ENCODE data around the gene FBXO36. TPM values are rescaled to one million over a fixed set of nuclear protein-coding genes. Genes with fewer than 3 reads are reported as not detected.

FBXO36 gene
- polyA plus RNA-seq, 1 donor (not counting 4 experiments of a cell fraction or from before 2014, with no cell fraction given) = 1.7 TPM

DNA sequence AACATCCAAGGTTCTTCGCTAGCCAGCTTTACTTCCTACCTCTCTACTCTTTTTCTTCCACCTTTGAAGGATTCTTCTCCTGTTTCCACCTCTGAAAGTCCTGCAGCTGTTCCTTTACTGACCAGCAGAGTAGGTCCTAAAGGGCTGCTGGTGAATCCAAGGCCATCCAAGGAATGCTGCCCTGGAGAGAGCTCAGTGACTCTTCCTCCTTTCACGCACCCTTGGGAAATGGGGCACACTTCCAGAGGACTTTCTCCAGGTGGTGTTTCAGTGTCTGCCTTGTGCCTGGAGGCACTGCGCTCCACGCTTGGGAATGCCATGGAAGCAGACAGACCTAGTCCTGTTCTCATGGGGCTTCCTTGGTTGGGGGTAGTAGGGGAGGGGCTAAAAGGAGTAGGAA, 101.0 kb downstream of the FBXO36 start:
- Histone ChIP-seq H3K9me1 (ENCODE audit: control insufficient read depth, extremely low read depth, insufficient read depth, low read length) (no peaks in the 10 kb centered on the region), H3K36me3 (ENCODE audit: control insufficient read depth in 2 of 2, extremely low read depth in 1 of 2, insufficient read depth in 2 of 2, low read length in 2 of 2) (no peaks in the 10 kb centered on the region), H2AFZ (ENCODE audit: control insufficient read depth, low read length) (no peak overlapping the region), H3K9me3 (ENCODE audit: control insufficient read depth, low read depth, low read length) (no peaks in the 10 kb centered on the region), H3K79me2 (ENCODE audit: control insufficient read depth, insufficient read depth, low read length) (no peaks in the 10 kb centered on the region), H3K4me1 (ENCODE audit: control insufficient read depth, extremely low read depth, insufficient read depth, low read length) (no peaks in the 10 kb centered on the region), H4K20me1 (ENCODE audit: control insufficient read depth, extremely low read depth, insufficient read depth, low read length) (no peaks in the 10 kb centered on the region), H3K27me3 (ENCODE audit: control insufficient read depth, extremely low read depth, insufficient read depth, low read length) (no peaks in the 10 kb centered on the region), H3K4me3 (ENCODE audit: control insufficient read depth in 2 of 3, extremely low read depth in 1 of 3, insufficient read depth in 2 of 3, low read depth in 1 of 3, low read length in 3 of 3) (no peak overlapping the region), H3K27ac (ENCODE audit: control insufficient read depth, insufficient read depth, low read length) (no peak overlapping the region), H3K9ac (ENCODE audit: control insufficient read depth, extremely low read depth, insufficient read depth, low read length) (no peak overlapping the region), H3K4me2 (ENCODE audit: control insufficient read depth, extremely low read depth, insufficient read depth, low read depth, low read length) (no peak overlapping the region)
- no peak for DNase-seq (ENCODE audit: low read depth, low spot score)
- dilution Hi-C loops (cut with MboI; ENCODE audit: extremely low pct_ligation_motif_present, low sequenced_read_pairs) = no loop called here
- no peak for FAIRE-seq
- no peak for TF ChIP-seq EZH2 (IDR thresholded peaks at IDR 0.05; ENCODE audit: low read length)
- TF ChIP-seq, protein P1, sequence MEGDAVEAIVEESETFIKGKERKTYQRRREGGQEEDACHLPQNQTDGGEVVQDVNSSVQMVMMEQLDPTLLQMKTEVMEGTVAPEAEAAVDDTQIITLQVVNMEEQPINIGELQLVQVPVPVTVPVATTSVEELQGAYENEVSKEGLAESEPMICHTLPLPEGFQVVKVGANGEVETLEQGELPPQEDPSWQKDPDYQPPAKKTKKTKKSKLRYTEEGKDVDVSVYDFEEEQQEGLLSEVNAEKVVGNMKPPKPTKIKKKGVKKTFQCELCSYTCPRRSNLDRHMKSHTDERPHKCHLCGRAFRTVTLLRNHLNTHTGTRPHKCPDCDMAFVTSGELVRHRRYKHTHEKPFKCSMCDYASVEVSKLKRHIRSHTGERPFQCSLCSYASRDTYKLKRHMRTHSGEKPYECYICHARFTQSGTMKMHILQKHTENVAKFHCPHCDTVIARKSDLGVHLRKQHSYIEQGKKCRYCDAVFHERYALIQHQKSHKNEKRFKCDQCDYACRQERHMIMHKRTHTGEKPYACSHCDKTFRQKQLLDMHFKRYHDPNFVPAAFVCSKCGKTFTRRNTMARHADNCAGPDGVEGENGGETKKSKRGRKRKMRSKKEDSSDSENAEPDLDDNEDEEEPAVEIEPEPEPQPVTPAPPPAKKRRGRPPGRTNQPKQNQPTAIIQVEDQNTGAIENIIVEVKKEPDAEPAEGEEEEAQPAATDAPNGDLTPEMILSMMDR (optimal IDR thresholded peaks at IDR 0.05 in 1 of 3, IDR thresholded peaks at IDR 0.05 in 1 of 3, conservative IDR thresholded peaks at IDR 0.05 in 1 of 3; ENCODE audit: extremely low read depth in 1 of 3, insufficient read depth in 2 of 3, low read length in 3 of 3) = no peak

GRCh38 chr2:230042195-230042594, 119.9 kb downstream of the FBXO36 start:
- Histone ChIP-seq H3K27me3 (ENCODE audit: control insufficient read depth, extremely low read depth, insufficient read depth, low read length) (no peaks in the 10 kb centered on the region), H3K9me1 (ENCODE audit: control insufficient read depth, extremely low read depth, insufficient read depth, low read length) (no peaks in the 10 kb centered on the region), H3K4me3 (ENCODE audit: control insufficient read depth in 2 of 3, extremely low read depth in 1 of 3, insufficient read depth in 2 of 3, low read depth in 1 of 3, low read length in 3 of 3) (no peak overlapping the region), H3K4me2 (ENCODE audit: control insufficient read depth, extremely low read depth, insufficient read depth, low read depth, low read length) (no peak overlapping the region), H4K20me1 (ENCODE audit: control insufficient read depth, extremely low read depth, insufficient read depth, low read length) (no peaks in the 10 kb centered on the region), H3K79me2 (ENCODE audit: control insufficient read depth, insufficient read depth, low read length) (no peaks in the 10 kb centered on the region), H2AFZ (ENCODE audit: control insufficient read depth, low read length) (no peak overlapping the region), H3K36me3 (ENCODE audit: control insufficient read depth in 2 of 2, extremely low read depth in 1 of 2, insufficient read depth in 2 of 2, low read length in 2 of 2) (no peaks in the 10 kb centered on the region), H3K9ac (ENCODE audit: control insufficient read depth, extremely low read depth, insufficient read depth, low read length) (no peak overlapping the region), H3K4me1 (ENCODE audit: control insufficient read depth, extremely low read depth, insufficient read depth, low read length) (no peaks in the 10 kb centered on the region), H3K27ac (ENCODE audit: control insufficient read depth, insufficient read depth, low read length) (no peak overlapping the region), H3K9me3 (ENCODE audit: control insufficient read depth, low read depth, low read length) (no peaks in the 10 kb centered on the region)
- TF ChIP-seq, protein P1 (optimal IDR thresholded peaks at IDR 0.05 in 1 of 3, IDR thresholded peaks at IDR 0.05 in 1 of 3, conservative IDR thresholded peaks at IDR 0.05 in 1 of 3; ENCODE audit: extremely low read depth in 1 of 3, insufficient read depth in 2 of 3, low read length in 3 of 3) = no peak
- no peak for TF ChIP-seq EZH2 (IDR thresholded peaks at IDR 0.05; ENCODE audit: low read length)
- dilution Hi-C loops (cut with MboI; ENCODE audit: extremely low pct_ligation_motif_present, low sequenced_read_pairs) = no loop called here
- FAIRE-seq = no peak
- DNase-seq (ENCODE audit: low read depth, low spot score) = no peak

Data from keratinocyte (primary cell).